Adipocyte (in vitro differentiated cells): ENCODE results near the gene CLEC16A.
A peak's percentile ranks its signal among the peaks of the same experiment; 100 is the strongest.

Source experiments
- DNase-seq: peaks from one replicate; pipeline ENCODE4 v3.0.0-alpha.2; 2015; ENCODE audit warnings: low read depth
- H3K27me3 ChIP-seq: replicated peaks from 2 replicates; pipeline ENCODE4 v1.7.0; 2013; ENCODE audit warnings: mild to moderate bottlenecking, low read length, moderate library complexity; ENCODE audit not compliant: control insufficient read depth, insufficient read depth
- H3K36me3 ChIP-seq: 2 replicates; pipeline ENCODE4 v1.7.0; 2013; ENCODE audit warnings: low read length, mild to moderate bottlenecking, moderate library complexity; ENCODE audit not compliant: control insufficient read depth, insufficient read depth, severe bottlenecking
- H3K4me1 ChIP-seq: 2 replicates; pipeline ENCODE4 v1.7.0; 2013; ENCODE audit warnings: mild to moderate bottlenecking, low read length, moderate library complexity; ENCODE audit not compliant: control insufficient read depth, insufficient read depth
- H3K4me3 ChIP-seq: 2 replicates; pipeline ENCODE4 v1.7.0; 2013; ENCODE audit warnings: mild to moderate bottlenecking, low read length, moderate library complexity
- H3K9ac ChIP-seq: 2 replicates; pipeline ENCODE4 v1.7.0; 2013; ENCODE audit warnings: mild to moderate bottlenecking, low read length, moderate library complexity
- H3K9me3 ChIP-seq: 2 replicates; pipeline ENCODE4 v1.7.0; 2013; ENCODE audit warnings: mild to moderate bottlenecking, low read length, moderate library complexity; ENCODE audit not compliant: control insufficient read depth

Gene CLEC16A

DNA sequence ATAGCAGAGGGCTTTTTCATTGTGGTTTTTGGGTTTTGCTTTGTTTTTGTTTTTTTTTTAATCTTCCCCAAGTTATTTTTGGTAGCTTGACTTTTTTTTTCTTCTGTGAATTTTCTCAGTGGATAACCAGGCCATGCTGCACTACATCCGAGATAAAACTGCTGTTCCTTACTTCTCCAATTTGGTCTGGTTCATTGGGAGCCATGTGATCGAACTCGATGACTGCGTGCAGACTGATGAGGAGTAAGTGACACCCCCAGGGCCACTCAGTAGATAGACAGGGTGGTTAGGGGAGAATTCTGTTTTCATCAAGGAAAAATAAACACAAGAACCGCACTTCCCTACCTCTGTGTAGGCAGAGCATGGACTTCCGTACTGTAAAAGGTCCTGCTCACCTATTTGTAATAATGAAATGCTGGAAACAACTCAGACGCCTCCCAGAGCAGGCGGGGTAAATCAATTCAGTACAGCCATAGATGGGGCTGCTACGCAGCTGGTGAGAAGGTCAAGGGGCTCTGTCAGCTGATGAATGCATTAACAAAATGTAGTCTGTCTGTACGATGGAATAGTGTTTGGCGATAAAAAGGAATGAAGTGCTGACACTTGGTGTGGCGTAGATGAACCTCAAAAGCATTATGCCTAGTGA lies 28.6 kb downstream of the CLEC16A start:
- Histone ChIP-seq H3K4me3 (no peak overlapping the region), H3K4me1 (peaks cover 8% of the 10 kb centered on the region), H3K9me3 (no peaks in the 10 kb centered on the region), H3K27me3 (no peaks in the 10 kb centered on the region), H3K36me3 (peaks cover 40% of the 10 kb centered on the region), H3K9ac (no peak overlapping the region)
- DNase-seq: no peak

DNA sequence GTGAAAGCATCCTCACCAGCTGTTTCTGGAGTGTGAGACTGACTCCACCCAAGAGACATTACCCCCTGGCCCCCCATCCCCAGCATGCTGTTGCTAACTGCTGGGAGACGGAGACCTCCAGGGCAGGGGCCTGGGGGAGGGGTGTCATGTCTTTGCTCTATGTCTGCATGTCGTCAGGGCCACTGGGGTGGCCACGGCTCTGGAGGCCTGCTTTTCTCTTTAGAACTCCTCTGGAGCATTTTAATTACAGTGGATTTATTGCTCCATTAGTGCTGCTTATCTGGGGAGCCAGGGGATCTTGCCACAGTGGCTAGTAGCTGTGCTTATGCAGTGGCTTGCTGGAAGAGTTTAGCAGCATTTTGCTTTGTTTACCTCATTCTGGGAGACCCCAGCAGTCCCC lies 32.3 kb downstream of the CLEC16A start:
- Histone ChIP-seq H3K4me1 (peaks cover 7% of the 10 kb centered on the region), H3K4me3 (no peak overlapping the region), H3K27me3 (no peaks in the 10 kb centered on the region), H3K36me3 (peaks cover 32% of the 10 kb centered on the region), H3K9me3 (no peaks in the 10 kb centered on the region), H3K9ac (no peak overlapping the region)
- DNase-seq: no peak

DNA sequence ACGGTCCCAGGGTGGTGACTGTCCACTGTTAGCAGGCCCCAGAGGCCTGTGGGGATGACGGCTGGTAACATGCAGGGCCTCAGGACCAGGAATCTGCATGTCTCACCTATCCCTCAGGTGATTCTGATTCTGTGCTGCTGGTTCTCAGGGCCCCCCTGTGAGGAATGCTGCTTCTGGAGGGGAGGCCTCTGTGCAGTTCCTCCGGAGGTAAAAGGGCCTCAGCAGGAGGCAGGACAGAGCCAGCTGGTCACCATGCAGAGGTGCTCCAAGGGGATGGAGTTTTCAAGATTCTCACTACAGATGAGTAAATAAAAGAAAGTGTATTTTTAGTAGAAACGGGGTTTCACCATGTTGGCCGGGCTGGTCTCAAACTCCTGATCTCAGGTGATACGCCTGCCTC lies 33.8 kb downstream of the CLEC16A start:
- no peak for DNase-seq
- H3K9ac ChIP-seq: no peak overlapping the region
- H3K27me3 ChIP-seq: no peaks in the 10 kb centered on the region
- peaks cover 15% of the 10 kb centered on the region for H3K4me1 ChIP-seq
- H3K36me3 ChIP-seq: peaks cover 27% of the 10 kb centered on the region
- H3K4me3 ChIP-seq: no peak overlapping the region
- H3K9me3 ChIP-seq: no peaks in the 10 kb centered on the region

DNA sequence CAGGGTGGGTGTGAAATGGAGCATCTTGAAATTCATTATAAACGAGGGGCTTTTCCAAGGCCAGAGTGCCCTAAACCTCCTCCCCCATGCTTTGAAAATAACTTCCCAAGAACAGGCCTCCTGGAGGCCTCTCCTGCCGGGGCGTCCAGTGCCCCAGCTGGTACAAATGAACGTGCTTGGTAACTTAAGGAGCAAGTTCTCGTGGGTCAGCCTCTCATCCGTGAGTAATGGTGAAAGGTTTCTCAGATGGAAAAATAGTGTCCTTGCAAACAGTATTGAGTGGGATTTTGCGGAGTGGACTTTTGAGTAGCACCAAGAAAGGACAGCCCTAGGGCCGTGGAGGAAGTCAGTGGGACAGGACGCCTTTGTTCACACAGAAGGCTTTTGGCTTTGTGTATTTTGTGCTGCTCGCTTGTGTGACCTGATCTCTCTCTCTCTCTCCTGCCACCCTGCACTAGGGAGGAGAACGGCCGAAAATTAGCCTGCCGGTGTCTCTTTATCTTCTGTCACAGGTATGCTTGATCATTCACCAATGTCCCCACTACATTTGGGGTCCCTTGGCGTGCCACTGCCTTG lies 34.6 kb downstream of the CLEC16A start:
- H3K9me3 ChIP-seq: no peaks in the 10 kb centered on the region
- H3K4me3 ChIP-seq: no peak overlapping the region
- H3K27me3 ChIP-seq: no peaks in the 10 kb centered on the region
- peaks cover 25% of the 10 kb centered on the region for H3K36me3 ChIP-seq
- DNase-seq: no peak
- peaks cover 17% of the 10 kb centered on the region for H3K4me1 ChIP-seq
- no peak overlapping the region for H3K9ac ChIP-seq

DNA sequence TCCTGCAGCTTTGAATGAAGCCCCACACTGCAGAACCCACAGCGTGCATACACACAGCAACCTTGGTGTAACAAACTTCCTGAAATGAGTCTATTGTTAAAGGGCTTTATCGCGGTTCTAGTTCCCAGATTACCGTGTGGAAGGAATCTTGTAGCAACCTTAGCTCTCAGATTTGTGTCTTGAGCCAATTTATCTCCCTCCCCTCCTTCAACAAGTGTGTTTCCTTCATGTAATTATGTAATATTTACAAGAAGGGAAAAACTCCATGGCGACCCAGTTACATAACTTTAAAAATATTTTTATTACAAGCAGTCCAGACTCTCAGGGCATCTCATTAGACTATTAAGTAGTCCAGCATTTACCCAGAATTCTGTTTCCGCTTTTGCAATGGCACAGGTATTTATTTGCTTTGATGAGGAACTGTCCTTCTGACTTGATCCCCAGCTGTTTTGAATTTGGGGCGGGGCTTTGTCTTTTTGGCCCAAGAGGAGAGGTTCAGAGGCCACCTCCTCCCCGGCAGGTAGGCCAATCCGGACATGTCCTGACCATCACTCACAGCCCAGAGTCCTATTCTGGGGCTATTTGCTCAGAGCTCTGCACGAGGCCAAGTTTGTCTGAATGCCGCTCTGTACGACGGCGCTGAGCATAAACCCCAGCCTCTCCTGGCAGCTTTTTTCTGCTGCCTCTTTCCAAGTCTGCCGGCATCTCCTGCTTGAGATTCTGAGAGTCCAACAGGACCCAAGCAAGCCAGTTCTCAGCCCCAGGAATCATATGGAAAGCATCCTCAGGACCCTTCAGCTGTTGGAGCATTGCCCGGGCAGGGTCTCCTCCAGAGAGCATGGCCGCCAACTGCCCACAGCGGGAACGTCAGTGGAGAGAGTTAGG lies 35.6 kb downstream of the CLEC16A start:
- H3K4me1 ChIP-seq: peaks cover 26% of the 10 kb centered on the region
- no peak for DNase-seq
- peaks cover 21% of the 10 kb centered on the region for H3K36me3 ChIP-seq

DNA sequence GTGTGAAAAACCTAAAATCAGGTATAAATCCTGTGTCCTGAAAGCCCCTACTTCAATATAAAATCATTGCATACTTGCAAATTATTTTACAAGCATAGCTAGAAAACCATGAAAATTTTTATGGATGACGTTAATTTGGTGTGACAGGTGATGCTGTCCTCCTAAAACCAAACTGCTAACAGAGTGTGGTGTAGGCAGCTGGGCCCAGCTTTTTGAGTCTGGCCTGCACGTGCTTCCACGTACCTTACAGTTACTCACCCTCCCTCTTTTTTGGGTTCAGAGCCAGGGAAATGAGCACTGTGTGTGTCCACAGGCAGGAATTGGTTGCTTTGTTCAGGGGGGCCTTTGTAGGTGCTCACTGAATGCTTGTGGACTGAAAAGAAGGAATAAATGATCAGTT lies 36.4 kb downstream of the CLEC16A start:
- DNase-seq: no peak
- no peak overlapping the region for H3K9ac ChIP-seq
- H3K9me3 ChIP-seq: no peaks in the 10 kb centered on the region
- H3K4me3 ChIP-seq: no peak overlapping the region
- H3K4me1 ChIP-seq: peaks cover 26% of the 10 kb centered on the region
- peaks cover 19% of the 10 kb centered on the region for H3K36me3 ChIP-seq
- H3K27me3 ChIP-seq: no peaks in the 10 kb centered on the region

More for the DNA sequence above, 35.6 kb downstream of the CLEC16A start:
- Histone ChIP-seq H3K27me3 (no peaks in the 10 kb centered on the region), H3K4me3 (no peak overlapping the region), H3K9me3 (no peaks in the 10 kb centered on the region), H3K9ac (no peak overlapping the region)

DNA sequence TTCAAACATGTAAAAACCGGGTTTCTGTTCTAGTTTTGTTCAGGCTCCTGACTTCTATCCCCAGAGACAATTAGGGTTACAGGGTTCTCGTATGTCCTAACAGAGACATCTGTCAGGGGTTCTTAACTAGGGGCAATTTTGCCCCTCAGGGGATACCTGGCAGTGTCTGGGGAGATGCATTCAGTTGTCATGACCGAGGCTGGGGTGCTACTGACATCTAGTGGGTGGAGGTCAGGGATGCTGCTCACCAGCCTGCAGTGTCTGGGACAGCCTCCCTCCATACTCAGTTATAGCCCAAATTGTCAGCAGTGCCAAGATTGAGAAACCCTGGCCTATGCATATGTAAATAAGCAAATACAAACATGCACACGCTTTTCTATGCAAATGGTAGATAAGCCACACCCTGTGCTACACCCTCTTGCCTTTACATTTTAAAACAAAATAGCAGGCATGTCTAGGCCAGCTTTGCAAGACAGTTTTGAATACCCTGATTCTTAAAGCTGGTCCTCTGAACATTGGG lies 37.4 kb downstream of the CLEC16A start:
- Histone ChIP-seq H3K9ac (peak overlapping the region; percentile 22), H3K4me1 (peaks cover 26% of the 10 kb centered on the region), H3K36me3 (peaks cover 15% of the 10 kb centered on the region), H3K27me3 (no peaks in the 10 kb centered on the region), H3K9me3 (no peaks in the 10 kb centered on the region), H3K4me3 (no peak overlapping the region)
- peak; percentile 25 for DNase-seq

DNA sequence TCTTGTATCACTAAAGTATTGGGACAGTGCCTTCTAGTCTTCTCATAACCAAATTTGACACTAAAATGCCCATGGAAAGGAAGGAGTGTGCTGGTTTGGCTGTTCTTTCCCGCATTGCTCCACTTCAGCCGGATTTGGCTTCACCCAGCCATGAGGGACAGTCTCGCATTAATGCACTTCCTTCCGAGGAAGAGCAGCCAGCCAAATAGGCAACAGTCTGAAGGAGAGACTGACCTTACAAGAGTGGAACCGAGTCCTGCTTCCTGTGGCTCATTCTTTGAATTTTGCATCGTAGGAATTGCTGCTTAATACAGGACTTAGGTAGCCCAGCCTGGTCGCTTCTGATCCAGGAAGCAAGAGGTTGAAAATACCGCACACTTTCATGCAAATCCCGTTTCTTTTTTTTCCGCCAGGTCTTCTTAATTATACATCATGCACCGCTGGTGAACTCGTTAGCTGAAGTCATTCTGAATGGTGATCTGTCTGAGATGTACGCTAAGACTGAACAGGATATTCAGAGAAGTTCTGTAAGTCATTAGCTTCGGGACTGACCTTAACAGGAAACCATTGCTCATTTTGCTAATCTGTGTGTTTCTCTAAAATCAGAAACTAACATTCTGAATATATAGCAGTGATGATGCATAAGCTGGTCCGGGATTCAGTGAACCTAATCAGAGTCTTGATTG lies 38.2 kb downstream of the CLEC16A start:
- Histone ChIP-seq H3K36me3 (peaks cover 14% of the 10 kb centered on the region), H3K9me3 (no peaks in the 10 kb centered on the region), H3K9ac (peak overlapping the region; percentile 22), H3K4me3 (peak overlapping the region; percentile 6), H3K4me1 (peaks cover 26% of the 10 kb centered on the region), H3K27me3 (no peaks in the 10 kb centered on the region)
- peak; percentile 54 for DNase-seq

DNA sequence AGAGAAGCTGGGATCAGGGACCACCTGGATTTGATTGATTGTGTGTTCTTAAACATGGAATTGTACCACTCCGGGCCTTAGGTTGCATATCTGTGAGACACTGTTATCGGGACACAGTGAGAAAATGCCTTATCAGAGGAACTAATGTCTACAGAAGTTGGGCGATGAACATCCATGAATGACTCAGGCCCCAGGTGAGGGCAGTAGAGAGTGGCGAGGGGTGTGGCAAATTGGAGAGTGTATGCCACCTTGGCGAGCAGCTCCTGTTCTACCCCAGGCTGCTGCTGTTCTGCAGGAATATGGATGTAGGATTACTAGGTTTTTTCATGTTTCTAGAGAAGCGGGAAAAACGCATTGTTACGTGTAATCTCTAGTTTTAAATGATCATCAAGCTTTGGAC lies 38.8 kb downstream of the CLEC16A start:
- no peaks in the 10 kb centered on the region for H3K27me3 ChIP-seq
- H3K4me1 ChIP-seq: peaks cover 26% of the 10 kb centered on the region
- DNase-seq: no peak
- H3K4me3 ChIP-seq: no peak overlapping the region
- no peaks in the 10 kb centered on the region for H3K9me3 ChIP-seq
- H3K36me3 ChIP-seq: peaks cover 14% of the 10 kb centered on the region
- H3K9ac ChIP-seq: no peak overlapping the region

DNA sequence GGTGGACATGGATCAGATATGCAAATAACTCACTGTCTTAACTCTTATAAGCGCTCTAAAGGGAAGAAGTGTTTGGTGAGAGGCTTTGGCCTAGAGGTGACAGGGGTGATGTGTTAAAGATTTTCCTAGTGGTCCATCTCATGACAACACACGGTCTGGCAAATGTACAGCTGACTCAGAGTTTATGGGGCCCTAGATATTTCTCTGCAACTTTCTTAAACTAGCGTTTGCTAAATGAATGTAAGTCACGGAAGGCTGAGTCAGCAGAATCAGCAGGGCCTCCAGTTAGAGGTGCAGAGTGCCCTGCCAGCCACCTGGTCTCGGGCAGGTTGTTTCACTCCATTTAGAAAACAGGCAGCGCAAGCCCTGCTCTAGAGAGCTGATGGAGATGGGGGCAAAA lies 40.1 kb downstream of the CLEC16A start:
- H3K9me3 ChIP-seq: no peaks in the 10 kb centered on the region
- no peak overlapping the region for H3K9ac ChIP-seq
- DNase-seq: no peak
- H3K4me1 ChIP-seq: peaks cover 26% of the 10 kb centered on the region
- H3K4me3 ChIP-seq: no peak overlapping the region
- peaks cover 16% of the 10 kb centered on the region for H3K36me3 ChIP-seq
- no peaks in the 10 kb centered on the region for H3K27me3 ChIP-seq
